HG02852 (cell line): ENCODE results near the gene RHOV.

ENCODE experiments used
- ATAC-seq: cut with Tn5 transposase; IDR thresholded peaks from one replicate; pipeline ENCODE4 v1.9.1; 2021; ENCODE audit warnings: mild to moderate bottlenecking, moderate library complexity; ENCODE audit not compliant: unreplicated experiment

RHOV gene, protein sequence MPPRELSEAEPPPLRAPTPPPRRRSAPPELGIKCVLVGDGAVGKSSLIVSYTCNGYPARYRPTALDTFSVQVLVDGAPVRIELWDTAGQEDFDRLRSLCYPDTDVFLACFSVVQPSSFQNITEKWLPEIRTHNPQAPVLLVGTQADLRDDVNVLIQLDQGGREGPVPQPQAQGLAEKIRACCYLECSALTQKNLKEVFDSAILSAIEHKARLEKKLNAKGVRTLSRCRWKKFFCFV

DNA sequence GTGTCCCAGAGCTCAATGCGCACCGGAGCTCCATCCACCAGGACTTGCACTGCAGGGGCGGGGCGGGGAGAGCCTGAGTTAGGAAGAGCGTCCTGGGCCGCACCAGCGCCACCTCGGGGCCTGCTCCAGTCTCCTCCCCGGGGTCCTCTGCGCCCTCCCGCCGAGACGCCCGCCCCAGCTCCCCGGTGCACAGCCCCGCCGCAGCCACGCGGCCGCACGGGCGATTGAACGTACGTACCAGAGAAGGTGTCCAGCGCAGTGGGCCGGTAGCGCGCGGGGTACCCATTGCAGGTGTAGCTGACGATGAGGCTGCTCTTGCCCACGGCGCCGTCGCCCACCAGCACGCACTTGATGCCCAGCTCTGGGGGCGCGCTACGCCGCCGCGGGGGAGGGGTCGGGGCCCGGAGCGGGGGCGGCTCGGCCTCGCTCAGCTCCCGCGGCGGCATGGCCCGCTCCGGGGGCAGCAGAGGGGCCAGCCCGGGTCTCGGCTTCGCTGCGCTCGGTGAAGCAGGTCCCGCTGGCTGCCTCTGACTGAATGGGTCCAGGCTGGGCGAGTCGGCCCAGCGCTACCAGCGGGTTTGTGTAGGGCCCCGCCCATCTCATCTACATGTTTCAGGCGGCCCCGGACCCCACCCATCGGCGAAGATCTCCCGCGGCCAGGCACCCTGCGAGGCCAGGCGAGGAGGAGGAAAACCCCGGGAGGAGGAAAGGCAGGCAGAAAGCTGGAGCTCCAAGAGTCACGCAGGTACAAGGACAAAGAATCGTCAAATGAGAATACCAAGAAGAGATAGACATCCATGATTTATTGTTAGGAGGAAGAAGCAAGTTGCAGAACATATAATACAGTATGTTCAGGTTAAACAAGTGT lies at the start of gene RHOV:
Gene RHOV, minus strand, starts transcription at position 541 of the 868 bp plus-strand sequence. Its CDS starts 95 bp downstream, at position 446.
- peak; percentile 60 for ATAC-seq

DNA sequence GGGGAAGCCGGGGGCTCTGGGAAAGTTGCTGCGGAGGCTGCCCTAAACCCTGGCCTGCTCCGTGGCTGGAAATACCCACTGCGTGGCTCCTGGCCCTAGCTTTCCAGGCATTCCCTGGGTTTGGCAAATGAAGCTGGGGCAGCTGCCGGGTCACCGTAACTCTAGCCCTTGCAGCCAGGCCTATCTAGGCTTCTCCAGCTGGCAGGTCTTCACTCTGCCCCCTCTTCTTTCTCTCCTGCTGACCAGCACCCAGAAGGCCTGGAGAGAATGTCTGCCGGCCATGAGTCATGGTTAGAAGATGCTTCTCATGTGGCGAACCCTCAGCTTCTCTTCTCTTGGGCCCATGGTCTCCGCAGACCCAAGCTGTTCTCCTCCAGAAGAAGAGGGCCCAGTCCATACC lies 49.5 kb upstream of the RHOV start:
- ATAC-seq = no peak

DNA sequence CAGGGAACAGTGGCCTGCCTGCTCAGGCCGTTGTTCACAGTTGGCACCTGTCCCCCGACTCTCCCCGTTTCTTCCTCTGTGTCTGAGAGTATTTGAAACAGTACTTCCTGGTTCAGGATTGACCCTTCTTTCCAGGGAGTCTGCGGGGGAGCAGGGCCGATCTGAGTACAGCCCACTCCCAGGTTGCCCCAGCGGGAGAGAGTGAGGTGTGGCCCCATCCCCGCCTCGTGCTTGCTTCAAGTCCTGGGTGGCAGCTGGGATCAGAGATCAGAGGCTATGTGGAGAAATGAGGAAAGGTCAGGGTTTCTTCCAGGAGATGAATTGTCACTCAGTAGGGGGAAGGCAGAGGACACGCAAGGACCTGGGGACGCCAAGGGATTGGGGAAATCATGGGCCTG lies 48.6 kb upstream of the RHOV start:
- no peak for ATAC-seq

DNA sequence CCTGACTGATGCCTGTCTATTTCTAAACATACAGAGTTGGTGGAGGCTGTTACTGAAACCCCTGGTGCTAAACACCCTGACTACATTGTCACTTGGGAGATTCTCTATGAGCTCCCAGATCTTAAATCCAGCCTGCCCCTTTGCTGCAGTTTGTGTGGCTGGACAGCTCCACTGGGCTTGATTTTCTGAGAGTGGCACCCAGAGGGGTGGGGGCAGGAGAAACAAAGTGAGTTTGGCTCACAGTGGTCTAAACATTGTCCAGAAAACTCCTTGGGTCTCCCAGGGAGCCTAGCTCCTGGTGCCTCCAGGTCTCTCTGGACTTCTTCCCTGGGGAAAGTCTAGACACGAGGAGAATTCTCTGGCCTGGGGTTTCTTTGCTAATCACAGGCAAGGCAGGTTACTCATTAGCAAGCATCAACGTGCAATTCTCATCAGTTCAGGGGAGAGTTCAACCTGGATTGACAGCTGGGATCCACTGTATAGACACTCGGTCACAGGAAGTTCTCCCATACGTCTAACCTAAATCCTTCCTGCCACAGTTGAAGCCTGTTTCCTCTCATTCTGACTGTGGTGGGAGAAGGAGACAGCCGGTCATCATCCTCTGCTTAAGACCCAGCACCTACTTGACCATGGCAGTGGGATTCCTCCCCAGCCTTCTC lies 48.0 kb upstream of the RHOV start:
- no peak for ATAC-seq

DNA sequence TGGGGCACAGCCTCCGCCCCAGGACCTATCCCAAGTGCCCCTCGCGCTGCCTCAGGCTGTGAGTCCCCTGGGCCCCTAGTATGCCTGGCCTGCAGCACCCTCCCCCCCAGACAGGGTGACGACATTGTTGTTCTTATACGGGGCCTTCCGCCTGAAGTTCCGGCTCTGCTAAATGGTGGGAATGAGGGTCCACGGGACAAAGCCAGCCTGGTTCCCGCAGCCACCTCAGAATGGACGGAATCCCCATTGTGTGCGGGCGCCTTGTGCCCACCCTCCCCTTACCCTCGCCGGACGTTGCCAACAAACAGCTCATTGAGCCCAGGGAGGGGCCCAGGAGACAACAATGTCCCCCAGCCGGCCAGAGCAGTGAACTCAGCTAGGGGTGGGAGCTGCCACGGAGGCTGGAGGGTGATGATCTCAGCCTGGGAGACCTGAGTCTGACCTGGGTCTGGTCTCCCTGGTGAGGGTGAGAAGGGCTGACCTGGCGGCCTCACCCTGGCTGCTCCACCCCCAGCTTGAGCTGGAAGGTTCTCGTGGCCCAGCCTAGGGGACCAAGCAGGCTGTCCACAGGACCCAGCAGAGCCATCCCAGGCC lies 44.9 kb upstream of the RHOV start:
- no peak for ATAC-seq

DNA sequence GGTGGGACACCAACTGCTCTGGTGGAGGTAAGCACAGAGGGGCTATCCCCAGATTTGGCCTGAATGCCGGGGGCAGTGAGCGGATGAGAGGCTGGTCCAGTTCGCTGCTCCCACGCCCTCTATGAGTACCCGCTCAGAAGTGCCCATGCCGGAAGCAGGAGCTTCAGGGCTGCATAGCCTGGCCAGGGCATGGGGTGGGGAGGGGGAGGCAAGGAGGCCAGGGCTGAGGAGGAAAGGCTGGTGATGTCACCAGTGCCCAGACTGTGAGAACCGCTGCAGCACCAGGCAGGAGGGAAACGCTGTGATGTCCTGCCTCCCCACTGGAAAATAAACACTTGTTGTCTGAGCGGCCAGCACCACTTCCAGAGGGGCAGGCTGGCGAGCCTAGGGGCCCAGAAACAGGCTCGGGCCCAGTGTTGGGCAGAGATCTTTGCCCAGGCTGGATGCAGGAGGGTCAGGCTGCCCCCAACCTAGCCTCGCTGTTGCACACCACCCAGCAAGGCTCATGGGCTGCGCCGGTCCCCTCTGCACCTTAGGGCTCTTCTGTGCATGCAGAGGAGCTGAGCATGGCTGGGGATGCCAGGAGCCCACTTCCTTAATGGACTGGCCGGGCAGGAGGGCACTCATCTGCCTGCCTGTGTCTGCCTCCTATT lies 44.2 kb upstream of the RHOV start:
- no peak for ATAC-seq

DNA sequence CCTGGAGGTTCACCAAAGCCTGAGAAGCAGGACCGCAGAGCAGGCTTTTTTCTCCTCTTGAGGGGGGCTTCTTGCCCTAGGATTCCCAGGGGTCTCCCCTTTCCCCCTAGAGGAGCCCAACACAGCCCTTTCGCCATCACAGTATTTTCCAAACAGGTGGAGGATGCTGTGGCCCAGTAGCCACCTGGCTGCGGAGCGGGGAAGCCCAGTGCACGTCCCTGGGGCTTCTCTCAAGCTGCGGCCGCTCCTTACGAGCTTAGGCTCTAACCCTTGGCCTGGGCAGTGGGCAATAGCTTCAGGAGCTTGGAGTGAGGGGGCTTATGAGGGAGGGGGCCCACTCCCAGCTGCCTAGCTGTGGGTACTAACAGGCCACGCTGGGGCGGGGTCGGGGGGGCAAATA lies 43.6 kb upstream of the RHOV start:
- ATAC-seq = no peak

DNA sequence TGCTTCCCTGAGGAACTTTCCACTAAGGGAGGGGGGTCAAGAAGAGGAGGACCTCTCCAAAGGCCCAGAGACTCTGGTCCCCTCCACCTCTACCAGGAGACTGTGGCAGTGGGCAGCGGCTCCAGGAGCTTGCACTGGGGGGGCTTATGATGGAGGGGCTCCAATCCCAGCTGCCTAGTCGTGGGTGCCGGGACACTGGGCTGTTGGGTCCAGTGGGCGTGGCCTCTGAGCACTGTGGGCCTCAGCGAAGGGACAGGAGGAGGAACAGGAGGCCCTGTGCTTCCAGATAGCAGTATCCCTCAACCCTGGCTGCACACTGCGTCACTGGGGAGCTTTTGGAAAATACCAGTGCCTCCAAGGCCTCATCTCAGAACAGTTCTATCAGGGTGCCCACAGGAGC lies 41.6 kb upstream of the RHOV start:
- ATAC-seq = no peak

DNA sequence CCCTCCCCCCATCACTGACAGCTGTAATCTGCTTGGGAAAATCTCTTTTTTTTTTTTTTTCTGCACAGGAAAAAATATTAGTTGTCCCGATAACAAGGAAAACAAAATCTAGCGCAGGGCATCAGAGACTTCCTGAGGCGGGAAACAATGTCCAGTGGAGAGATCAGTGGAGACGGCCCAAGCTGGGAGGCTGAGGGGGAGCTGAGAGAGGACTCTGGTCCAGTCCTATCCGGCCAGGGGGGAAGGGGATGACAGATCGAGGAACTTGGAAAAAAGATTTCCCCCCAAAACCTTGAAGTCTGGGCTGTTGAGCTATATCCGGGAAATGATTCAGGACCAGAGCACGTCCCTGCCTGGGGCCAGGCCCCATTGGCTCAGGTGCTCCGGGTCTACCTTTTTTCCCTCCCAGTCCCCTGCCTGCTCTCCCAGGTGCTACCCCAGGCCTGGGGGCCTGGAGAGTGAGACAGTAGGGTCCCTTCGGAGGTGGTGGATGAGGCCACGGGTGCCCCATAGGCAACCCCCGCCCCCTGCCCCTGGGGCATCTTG lies 41.2 kb upstream of the RHOV start:
- ATAC-seq = no peak

DNA sequence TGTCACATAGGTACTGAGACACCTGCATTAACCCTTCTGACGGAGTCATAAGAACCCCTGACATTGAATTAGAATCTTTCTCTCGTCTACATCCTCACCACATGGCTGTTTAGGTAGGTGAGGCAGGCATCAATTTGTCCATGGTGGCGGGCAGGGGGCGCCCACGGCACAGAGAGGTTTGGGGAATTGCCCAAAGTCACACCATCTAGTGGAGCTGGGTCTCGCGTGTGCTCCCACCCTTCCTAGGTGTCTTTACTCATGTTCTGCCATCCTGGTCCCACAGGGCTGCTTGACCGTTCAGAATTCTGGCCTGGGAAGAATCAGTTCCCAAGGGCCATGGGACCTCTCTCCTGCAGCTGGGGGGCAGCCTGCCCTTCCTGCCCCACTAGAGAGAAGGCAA lies 40.5 kb upstream of the RHOV start:
- ATAC-seq = no peak

DNA sequence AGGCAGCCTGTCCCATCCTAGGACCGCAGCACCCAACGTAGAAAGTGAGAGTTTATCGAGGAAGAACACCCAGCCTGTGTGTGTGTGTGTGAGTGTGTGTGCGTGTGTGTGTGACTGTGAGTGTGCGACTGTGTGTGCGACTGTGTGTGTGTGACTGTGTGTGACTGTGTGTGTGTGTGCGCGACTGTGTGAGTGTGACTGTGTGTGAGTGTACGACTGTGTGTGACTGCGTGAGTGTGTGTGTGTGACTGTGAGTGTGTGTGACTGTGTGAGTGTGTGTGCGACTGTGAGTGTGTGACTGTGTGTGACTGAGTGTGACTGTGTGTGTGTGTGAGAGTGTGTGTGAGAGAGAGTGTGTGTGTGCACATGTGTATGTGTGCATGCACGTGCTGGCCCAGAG lies 40.0 kb upstream of the RHOV start:
- ATAC-seq = no peak

DNA sequence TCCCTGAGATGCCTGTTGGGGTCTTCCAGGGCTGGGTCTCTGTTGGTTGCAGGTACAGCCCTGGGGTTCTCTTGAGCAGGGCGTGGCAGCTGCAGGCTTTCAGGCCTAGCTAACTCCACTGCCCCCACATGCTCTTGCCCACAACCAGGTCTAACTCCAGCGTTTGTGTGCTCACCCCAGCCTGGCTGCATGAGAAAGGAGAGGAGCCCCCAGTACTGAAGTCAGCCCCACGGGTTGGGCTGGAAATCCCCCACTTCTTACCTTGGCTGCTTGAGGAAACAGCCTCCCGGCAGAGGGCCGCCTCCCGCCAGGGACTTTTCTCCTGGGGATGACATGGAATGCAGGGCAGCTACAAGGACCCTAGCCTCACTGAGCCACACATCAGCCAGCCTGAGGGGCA lies 38.4 kb upstream of the RHOV start:
- no peak for ATAC-seq

DNA sequence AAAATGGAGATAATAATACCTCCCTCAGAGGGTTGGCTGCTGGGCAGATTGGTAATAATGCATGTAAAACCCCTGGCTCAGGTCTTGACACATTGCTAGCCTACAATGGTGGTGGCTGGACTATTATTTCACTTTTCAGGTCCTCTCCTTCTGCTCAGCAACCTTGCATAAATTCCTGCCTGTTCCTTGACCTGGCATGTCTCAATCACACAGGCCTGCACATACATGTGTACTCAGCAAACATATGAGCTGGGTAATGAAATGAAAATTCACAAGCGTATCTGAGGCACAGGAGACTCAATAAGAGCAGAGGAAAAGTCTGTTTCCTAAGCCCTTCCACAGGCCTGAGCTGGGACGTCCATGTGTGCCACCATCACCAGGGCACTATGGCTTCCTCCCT lies 37.7 kb upstream of the RHOV start:
- ATAC-seq = no peak

DNA sequence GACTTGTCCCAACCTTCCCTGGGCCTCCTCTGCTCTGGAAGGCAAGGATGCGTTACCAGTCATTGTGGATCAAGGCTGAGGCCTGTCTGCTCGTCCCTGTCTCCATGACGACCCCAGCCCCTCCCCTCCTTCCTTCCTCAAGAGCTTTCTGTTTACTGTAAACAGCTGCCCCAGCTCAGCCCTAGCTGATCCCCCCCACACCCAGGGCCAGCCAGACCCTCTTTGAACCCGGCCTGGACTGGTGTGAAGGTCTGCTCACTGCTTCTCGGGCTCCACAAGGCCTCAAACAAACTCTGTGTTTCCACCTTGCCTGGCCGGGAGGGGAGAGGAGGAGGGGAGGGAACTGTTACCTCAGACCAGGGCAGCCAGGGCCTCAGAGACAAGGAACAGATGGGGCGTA lies 37.1 kb upstream of the RHOV start:
- ATAC-seq = no peak

DNA sequence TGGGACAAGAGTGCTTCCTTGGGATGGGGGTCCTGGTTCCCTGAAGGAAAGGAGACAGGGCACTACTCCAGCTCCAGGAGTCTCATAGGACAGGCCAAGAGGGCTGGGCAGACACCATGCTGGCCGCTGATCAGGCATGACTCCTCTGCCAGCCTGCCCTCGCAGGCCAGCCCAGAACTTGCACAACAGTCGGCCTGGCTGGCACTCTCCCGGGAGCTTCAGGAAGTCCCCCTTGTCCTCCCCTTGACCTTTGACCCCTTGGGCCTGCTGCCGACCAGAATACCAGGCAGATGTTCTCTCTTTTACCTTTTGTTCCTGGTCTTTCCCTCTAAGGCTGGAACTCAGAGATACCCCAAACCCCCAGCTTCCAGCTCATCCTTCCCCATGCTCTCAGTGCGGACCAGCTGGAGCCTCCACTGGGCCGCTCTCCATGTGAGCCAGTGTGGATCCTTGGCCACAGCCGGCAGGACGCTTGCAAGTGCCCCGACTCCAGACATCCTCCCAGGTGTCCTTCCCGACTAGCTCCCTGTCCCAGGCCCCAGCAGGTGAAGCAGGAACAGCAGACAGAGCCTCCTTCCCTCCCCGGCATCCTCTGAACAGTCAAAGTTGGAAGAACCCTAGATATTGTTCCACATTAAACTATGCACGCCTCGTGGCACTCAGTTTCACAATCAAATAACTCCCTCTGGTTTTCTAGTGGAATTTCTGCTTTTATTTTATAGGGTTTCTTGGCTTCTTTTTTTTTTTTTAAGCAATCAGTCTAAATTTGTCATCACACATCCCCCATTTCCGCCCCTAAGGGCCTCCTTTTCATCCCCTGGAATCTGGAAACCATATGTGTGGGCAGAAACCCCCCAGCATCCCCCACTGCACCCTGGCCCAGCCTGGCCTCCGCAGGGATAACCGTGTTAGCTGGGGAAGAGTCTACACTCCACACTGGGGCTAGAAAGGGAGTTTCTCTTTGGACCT lies 35.9 kb upstream of the RHOV start:
- no peak for ATAC-seq

DNA sequence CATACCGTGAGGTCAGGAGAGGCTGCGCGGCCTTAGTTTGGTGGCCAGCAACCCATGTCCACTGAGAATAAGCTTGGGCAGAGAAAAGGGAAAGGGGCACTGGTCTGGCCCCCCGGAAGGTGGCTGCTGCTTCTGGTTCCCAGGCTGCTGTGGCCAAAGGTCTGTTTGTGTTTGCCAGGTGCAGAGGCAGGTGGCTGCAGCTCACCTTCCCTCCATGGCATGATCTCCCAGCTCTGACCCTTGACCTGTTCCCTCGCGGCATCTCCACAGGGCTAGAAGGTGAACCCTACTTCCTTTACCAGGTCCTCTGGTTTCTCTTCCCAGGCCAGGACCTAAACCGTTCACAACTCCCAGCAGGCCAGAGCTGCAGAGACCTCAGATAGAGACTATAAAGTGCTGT lies 34.1 kb upstream of the RHOV start:
- ATAC-seq = no peak

DNA sequence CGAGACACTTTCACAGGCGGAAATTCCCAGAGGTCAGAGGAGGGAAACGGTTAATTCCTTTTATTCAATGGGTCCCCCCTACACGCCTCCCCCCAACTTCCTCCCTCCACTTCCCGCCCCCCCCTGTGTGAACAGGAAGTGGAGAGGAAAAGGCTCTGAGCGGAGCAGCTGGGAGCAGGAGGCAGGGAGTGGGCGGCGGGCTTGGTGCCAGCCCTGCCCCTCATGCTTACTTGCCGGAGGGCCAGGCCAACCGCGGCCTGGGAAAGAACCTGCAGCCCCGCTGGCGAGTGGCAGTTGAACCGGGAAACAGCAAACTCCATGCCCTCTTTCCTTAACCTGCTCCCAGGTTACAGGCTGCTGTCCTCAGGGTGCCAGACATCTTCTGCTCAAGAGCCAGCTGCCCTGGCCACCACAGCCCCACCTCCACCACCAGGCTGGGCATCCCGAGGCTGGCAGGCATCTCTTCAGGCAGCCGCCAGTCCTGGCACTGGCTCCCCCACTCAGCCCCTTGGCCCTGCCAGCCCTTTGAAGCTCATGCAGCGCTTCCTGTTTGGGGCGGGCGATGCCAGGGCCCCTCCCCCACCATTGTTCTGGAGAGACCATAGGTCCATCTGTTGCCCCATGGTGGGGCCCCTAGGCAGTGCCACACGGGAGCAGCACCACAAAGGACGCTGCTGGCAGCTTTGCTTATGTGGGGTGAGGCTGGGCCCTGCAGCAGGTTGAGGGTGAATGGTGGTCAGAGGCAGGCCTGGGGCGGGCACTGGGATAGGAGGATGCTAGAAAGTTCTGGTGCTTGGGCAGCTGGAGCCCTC lies 33.2 kb upstream of the RHOV start:
- peak; percentile 6 for ATAC-seq

DNA sequence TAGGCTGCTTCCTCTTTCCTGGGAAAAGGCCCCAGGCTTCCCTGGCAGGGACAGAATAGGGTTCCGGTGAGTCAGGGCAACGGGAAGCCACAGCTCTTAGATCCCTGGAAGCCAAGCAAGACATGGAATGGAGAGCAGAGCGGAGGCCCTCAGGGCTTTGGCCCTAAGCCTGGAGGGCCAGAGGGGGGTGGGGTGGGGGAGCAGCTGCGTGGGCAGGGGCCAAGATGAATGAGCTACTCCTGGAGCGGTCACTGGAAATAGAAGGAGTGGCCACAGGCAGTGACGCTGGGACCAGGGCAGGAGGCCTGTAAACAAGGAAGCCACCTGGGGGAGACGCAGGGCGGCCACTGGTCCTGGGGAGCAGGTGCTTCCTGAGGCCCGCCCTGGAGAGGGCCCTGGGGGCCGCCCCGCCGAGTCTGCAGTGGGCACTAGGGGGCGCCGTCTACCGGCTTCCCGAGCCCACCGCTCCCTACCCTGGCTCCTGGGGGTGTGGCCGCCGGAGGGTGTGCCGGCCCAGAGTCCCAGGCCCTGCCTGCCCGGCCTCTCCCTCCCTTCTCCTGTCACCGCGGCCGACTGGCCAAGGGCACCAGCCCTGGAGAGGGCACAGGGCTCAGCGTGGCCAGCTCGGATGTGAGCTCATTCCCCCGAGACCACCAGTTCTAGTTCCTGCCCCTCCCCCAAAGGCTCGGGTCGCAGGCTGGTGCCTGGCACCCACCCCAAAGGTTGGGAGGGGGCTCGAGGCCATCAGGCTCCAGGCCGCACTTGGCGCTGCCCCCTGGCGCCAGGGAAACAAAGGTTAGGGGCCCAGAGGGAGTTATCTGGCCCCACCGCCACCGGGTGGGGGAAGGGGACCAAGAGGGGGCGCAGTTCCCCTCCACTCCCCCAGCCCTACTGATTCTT lies 32.3 kb upstream of the RHOV start:
- peak; percentile 61 for ATAC-seq
